ENCODE results near the gene FAM222B. TPM values are rescaled to one million over a fixed set of nuclear protein-coding genes. Genes with fewer than 3 reads are reported as not detected.

The FAM222B gene
- total and polyA plus RNA-seq, 9 of the 15 experiments (the other 6 are each of a cell fraction or from before 2014, with no cell fraction given), result 4.0 to 34.6 (median 7.5) TPM

DNA sequence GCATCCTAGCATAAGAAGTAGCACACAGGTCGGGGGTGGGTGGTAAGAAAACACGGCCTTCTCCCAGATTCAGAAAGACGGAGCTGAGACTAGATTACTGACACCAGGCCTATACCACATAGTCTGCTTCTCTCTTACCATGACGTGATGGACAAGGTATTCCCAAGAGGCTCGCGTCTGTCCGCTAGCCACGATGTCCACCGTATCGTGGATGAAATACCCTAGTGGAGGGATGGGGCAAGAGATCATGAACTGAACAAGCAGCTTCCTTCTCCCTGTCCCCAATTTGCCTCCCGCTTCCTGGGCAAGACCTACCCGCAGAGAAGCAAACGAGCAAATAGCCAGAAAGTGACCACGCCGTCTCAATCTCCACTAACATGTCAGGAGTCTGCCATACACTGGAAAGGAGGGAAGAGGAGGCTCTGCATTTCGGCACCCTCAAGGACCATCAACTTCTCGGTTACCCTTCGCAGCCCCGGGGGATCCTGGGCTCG lies 117.4 kb downstream of the FAM222B start (continued):
- peak in 1 of 2 experiments; percentile 34; a peak in 1 of 3 replicates for TF ChIP-seq CBX3 (IDR thresholded peaks at IDR 0.05; ENCODE audit: borderline replicate concordance in 1 of 2, low read length in 2 of 2)
- TF ChIP-seq, protein P1, sequence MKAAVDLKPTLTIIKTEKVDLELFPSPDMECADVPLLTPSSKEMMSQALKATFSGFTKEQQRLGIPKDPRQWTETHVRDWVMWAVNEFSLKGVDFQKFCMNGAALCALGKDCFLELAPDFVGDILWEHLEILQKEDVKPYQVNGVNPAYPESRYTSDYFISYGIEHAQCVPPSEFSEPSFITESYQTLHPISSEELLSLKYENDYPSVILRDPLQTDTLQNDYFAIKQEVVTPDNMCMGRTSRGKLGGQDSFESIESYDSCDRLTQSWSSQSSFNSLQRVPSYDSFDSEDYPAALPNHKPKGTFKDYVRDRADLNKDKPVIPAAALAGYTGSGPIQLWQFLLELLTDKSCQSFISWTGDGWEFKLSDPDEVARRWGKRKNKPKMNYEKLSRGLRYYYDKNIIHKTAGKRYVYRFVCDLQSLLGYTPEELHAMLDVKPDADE (conservative IDR thresholded peaks at IDR 0.05; ENCODE audit: control insufficient read depth, low read depth, low read length), result peak; percentile 52; the same call in 1 of the 2 replicates
- 0 out of 2 replicates have a peak, but pooled peaks have one; percentile 17 for TF ChIP-seq PTBP1 (IDR thresholded peaks at IDR 0.05; ENCODE audit: low read depth, low read length)
- no peak for TF ChIP-seq ZKSCAN1 (IDR thresholded peaks at IDR 0.05; ENCODE audit: low read depth, low read length)
- no peak for TF ChIP-seq ZNF785 (CRISPR knock-in tag; IDR thresholded peaks at IDR 0.05)
- peak; percentile 80 for TF ChIP-seq ATF7 (IDR thresholded peaks at IDR 0.05)
- no peak for TF ChIP-seq IRF2 (CRISPR knock-in tag; IDR thresholded peaks at IDR 0.05)
- no peak for TF ChIP-seq KDM2B (CRISPR knock-in tag; IDR thresholded peaks at IDR 0.05)
- TF ChIP-seq ZNF23 (CRISPR knock-in tag; IDR thresholded peaks at IDR 0.05), result no peak
- 0 out of 2 replicates have a peak, but pooled peaks have one; percentile 8 for TF ChIP-seq CAMTA2 (CRISPR knock-in tag; conservative IDR thresholded peaks at IDR 0.05)
- TF ChIP-seq, protein P2, sequence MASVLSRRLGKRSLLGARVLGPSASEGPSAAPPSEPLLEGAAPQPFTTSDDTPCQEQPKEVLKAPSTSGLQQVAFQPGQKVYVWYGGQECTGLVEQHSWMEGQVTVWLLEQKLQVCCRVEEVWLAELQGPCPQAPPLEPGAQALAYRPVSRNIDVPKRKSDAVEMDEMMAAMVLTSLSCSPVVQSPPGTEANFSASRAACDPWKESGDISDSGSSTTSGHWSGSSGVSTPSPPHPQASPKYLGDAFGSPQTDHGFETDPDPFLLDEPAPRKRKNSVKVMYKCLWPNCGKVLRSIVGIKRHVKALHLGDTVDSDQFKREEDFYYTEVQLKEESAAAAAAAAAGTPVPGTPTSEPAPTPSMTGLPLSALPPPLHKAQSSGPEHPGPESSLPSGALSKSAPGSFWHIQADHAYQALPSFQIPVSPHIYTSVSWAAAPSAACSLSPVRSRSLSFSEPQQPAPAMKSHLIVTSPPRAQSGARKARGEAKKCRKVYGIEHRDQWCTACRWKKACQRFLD (CRISPR knock-in tag; IDR thresholded peaks at IDR 0.05), result no peak
- TF ChIP-seq HDAC6 (IDR thresholded peaks at IDR 0.05; ENCODE audit: low read depth, low read length), result 0 out of 2 replicates have a peak, but pooled peaks have one; percentile 29
- TF ChIP-seq, protein P3, sequence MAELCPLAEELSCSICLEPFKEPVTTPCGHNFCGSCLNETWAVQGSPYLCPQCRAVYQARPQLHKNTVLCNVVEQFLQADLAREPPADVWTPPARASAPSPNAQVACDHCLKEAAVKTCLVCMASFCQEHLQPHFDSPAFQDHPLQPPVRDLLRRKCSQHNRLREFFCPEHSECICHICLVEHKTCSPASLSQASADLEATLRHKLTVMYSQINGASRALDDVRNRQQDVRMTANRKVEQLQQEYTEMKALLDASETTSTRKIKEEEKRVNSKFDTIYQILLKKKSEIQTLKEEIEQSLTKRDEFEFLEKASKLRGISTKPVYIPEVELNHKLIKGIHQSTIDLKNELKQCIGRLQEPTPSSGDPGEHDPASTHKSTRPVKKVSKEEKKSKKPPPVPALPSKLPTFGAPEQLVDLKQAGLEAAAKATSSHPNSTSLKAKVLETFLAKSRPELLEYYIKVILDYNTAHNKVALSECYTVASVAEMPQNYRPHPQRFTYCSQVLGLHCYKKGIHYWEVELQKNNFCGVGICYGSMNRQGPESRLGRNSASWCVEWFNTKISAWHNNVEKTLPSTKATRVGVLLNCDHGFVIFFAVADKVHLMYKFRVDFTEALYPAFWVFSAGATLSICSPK (IDR thresholded peaks at IDR 0.05; ENCODE audit: borderline replicate concordance), result no peak
- TF ChIP-seq, protein P4, sequence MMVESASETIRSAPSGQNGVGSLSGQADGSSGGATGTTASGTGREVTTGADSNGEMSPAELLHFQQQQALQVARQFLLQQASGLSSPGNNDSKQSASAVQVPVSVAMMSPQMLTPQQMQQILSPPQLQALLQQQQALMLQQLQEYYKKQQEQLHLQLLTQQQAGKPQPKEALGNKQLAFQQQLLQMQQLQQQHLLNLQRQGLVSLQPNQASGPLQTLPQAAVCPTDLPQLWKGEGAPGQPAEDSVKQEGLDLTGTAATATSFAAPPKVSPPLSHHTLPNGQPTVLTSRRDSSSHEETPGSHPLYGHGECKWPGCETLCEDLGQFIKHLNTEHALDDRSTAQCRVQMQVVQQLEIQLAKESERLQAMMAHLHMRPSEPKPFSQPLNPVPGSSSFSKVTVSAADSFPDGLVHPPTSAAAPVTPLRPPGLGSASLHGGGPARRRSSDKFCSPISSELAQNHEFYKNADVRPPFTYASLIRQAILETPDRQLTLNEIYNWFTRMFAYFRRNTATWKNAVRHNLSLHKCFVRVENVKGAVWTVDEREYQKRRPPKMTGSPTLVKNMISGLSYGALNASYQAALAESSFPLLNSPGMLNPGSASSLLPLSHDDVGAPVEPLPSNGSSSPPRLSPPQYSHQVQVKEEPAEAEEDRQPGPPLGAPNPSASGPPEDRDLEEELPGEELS (CRISPR knock-in tag; IDR thresholded peaks at IDR 0.05; ENCODE audit: borderline replicate concordance), result peak; percentile 87; the same call in 1 of the 2 replicates
- TF ChIP-seq HSF4 (CRISPR knock-in tag; IDR thresholded peaks at IDR 0.05; ENCODE audit: borderline replicate concordance), result no peak
- TF ChIP-seq, protein P5, sequence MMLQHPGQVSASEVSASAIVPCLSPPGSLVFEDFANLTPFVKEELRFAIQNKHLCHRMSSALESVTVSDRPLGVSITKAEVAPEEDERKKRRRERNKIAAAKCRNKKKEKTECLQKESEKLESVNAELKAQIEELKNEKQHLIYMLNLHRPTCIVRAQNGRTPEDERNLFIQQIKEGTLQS (IDR thresholded peaks at IDR 0.05), result no peak
- TF ChIP-seq, protein P5 (CRISPR knock-in tag; conservative IDR thresholded peaks at IDR 0.05), result peak; percentile 92
- no peak for TF ChIP-seq SRSF3 (IDR thresholded peaks at IDR 0.05; ENCODE audit: insufficient read depth, low read length)
- TF ChIP-seq ZFP36 (IDR thresholded peaks at IDR 0.05; ENCODE audit: low read depth, low read length, partially characterized antibody), result no peak
- no peak for TF ChIP-seq ZNF212 (CRISPR knock-in tag; IDR thresholded peaks at IDR 0.05)
- no peak for TF ChIP-seq MEIS2 (IDR thresholded peaks at IDR 0.05; ENCODE audit: partially characterized antibody)
- TF ChIP-seq ZNF316 (IDR thresholded peaks at IDR 0.05), result no peak

Data from K562 (cell line).